ENCODE results near the gene FBXL19. TPM values are rescaled to one million over a fixed set of nuclear protein-coding genes. Genes with fewer than 3 reads are reported as not detected.

The FBXL19 gene
- total and polyA plus RNA-seq, 2 of the 13 experiments (the other 11 are each of a cell fraction or from before 2014, with no cell fraction given): 6.0 to 13.7 TPM

GRCh38 chr16:30902029-30902972 is 21.1 kb upstream of the FBXL19 start (continued):
- TF ChIP-seq, protein P1, sequence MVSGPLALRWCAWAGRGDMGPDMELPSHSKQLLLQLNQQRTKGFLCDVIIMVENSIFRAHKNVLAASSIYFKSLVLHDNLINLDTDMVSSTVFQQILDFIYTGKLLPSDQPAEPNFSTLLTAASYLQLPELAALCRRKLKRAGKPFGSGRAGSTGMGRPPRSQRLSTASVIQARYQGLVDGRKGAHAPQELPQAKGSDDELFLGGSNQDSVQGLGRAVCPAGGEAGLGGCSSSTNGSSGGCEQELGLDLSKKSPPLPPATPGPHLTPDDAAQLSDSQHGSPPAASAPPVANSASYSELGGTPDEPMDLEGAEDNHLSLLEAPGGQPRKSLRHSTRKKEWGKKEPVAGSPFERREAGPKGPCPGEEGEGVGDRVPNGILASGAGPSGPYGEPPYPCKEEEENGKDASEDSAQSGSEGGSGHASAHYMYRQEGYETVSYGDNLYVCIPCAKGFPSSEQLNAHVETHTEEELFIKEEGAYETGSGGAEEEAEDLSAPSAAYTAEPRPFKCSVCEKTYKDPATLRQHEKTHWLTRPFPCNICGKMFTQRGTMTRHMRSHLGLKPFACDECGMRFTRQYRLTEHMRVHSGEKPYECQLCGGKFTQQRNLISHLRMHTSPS (CRISPR knock-in tag; IDR thresholded peaks at IDR 0.05; ENCODE audit: low read depth): no peak
- no peak for TF ChIP-seq TBP (CRISPR knock-in tag; IDR thresholded peaks at IDR 0.05)
- TF ChIP-seq RFXANK (CRISPR knock-in tag; IDR thresholded peaks at IDR 0.05): no peak
- 0 out of 2 replicates have a peak, but pooled peaks have one; percentile 51 for TF ChIP-seq SSRP1 (CRISPR knock-in tag; IDR thresholded peaks at IDR 0.05)
- peak; percentile 50; the same call in 1 of the 2 replicates for TF ChIP-seq ZBTB14 (CRISPR knock-in tag; IDR thresholded peaks at IDR 0.05)
- peak; percentile 31; the same call in 1 of the 2 replicates for TF ChIP-seq IRF9 (CRISPR knock-in tag; IDR thresholded peaks at IDR 0.05; ENCODE audit: borderline replicate concordance)
- no peak for TF ChIP-seq ZNF567 (CRISPR knock-in tag; IDR thresholded peaks at IDR 0.05; ENCODE audit: borderline replicate concordance)
- TF ChIP-seq ZNF766 (CRISPR knock-in tag; IDR thresholded peaks at IDR 0.05; ENCODE audit: borderline replicate concordance): no peak; the same call in 1 of the 2 replicates
- no peak for TF ChIP-seq ZNF556 (CRISPR knock-in tag; IDR thresholded peaks at IDR 0.05; ENCODE audit: borderline replicate concordance)
- TF ChIP-seq, protein P2, sequence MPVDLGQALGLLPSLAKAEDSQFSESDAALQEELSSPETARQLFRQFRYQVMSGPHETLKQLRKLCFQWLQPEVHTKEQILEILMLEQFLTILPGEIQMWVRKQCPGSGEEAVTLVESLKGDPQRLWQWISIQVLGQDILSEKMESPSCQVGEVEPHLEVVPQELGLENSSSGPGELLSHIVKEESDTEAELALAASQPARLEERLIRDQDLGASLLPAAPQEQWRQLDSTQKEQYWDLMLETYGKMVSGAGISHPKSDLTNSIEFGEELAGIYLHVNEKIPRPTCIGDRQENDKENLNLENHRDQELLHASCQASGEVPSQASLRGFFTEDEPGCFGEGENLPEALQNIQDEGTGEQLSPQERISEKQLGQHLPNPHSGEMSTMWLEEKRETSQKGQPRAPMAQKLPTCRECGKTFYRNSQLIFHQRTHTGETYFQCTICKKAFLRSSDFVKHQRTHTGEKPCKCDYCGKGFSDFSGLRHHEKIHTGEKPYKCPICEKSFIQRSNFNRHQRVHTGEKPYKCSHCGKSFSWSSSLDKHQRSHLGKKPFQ (CRISPR knock-in tag; IDR thresholded peaks at IDR 0.05; ENCODE audit: insufficient replicate concordance): no peak
- TF ChIP-seq NFYC (CRISPR knock-in tag; IDR thresholded peaks at IDR 0.05): no peak
- no peak for TF ChIP-seq ZBTB34 (CRISPR knock-in tag; IDR thresholded peaks at IDR 0.05)
- TF ChIP-seq ASH2L (IDR thresholded peaks at IDR 0.05; ENCODE audit: insufficient read length, low read depth, low read length): no peak
- no peak for TF ChIP-seq ZNF337 (CRISPR knock-in tag; IDR thresholded peaks at IDR 0.05; ENCODE audit: borderline replicate concordance, low read depth)
- no peak for TF ChIP-seq SIN3A (IDR thresholded peaks at IDR 0.05; ENCODE audit: borderline replicate concordance, low read depth, low read length)
- TF ChIP-seq ZNF614 (CRISPR knock-in tag; IDR thresholded peaks at IDR 0.05; ENCODE audit: borderline replicate concordance): peak; percentile 16; the same call in 1 of the 2 replicates
- TF ChIP-seq, protein P3, sequence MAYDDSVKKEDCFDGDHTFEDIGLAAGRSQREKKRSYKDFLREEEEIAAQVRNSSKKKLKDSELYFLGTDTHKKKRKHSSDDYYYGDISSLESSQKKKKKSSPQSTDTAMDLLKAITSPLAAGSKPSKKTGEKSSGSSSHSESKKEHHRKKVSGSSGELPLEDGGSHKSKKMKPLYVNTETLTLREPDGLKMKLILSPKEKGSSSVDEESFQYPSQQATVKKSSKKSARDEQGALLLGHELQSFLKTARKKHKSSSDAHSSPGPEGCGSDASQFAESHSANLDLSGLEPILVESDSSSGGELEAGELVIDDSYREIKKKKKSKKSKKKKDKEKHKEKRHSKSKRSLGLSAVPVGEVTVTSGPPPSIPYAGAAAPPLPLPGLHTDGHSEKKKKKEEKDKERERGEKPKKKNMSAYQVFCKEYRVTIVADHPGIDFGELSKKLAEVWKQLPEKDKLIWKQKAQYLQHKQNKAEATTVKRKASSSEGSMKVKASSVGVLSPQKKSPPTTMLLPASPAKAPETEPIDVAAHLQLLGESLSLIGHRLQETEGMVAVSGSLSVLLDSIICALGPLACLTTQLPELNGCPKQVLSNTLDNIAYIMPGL (CRISPR knock-in tag; IDR thresholded peaks at IDR 0.05; ENCODE audit: borderline replicate concordance in 1 of 2, low read depth in 1 of 2): no peak; a peak in 2 of 4 replicates
- TF ChIP-seq GABPB1 (CRISPR knock-in tag; IDR thresholded peaks at IDR 0.05): peak; percentile 65

Measured in HepG2 (cell line).